Stromal cell of bone marrow (primary cell): ENCODE data around the gene STK26.
"Not testable (repeated sequence)": the region's sequence is repeated elsewhere in the genome, so short reads cannot be mapped to it uniquely, and the experiment has no call there.

Experiments used
- DNase-seq: peaks from one replicate; pipeline ENCODE4 v3.0.0-alpha.2; 2012; ENCODE audit warnings: low read depth

STK26 gene

DNA sequence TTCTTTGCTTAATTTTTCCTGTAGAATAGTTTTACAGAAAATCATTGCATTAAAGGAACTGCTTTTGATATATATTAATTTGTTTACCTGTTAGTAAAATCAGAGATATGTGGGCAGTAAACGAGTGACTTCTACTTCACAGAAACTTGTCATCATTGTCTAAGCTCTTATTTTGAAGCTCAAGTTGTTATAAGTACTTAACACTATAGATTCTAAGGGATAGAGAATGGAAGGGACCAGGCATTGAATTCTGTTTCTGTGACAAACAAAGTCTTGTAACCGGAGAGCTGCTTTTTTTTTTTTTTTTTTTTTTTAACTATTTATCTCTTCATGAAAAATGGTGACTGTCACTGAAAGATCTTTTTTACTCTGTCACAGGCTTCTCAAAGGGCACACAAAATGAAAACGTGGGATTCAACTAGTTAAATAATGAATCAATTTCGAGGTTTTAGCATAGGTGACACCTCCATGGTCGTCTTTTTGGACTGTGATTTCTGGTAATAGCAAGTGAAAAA is 14.4 kb downstream of the STK26 start:
- no peak for DNase-seq

DNA sequence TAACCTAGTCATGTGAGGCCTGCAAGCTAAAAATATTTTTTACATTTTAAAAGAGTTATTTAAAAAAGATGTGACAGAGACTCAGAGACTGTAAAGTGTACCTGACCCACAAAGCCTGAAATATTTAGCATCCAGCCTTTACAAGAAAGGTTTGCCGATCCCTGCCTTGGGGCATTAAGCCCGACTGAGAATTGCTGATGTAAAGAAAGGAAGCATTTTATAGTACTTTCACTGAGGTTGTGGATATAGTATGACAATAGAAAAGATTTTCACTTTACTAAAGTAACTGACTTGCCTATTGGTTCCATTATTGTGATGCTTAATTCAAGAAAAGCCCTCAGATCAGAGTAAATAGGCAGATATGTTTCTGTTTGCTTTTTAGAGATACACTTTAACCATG is 17.0 kb downstream of the STK26 start:
- DNase-seq: no peak

DNA sequence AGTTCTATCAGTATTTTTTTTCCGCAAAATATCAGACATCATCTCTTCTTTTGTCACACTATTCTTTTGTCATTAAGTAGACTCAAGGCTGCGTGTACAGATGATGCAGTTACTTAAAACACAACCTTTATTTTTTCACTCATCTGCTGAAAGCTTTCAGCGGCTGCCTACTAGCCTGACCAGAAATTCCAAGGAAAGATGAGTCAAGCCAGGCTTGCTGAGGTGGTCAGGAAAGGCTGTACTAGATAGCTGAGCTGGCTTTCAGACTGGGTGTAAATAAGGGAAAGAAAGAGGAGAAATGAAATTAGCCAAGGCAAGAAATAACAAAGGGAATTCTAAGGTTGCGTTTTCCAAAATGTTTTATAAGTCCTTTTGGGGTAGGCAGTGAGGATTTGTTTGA is 17.9 kb downstream of the STK26 start:
- no peak for DNase-seq

DNA sequence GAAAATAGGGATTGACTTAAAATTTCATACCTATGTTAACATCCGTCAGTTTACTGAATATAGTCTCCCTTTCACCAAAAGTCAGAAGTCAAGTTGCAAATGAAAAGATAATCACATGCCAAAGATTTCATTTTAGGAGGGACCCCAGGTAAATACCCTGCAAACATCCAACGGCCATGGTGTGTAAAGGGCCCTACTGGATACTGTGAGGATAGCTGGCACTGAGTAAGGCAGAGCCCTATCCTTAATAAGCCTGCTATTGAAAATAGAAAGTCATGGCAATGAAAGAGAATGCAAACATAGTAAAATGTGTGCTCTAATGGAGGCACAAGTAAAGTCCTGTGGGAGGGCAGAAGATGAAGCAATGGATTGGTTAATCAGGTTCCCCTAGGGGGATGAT is 20.9 kb downstream of the STK26 start:
- DNase-seq: no peak

DNA sequence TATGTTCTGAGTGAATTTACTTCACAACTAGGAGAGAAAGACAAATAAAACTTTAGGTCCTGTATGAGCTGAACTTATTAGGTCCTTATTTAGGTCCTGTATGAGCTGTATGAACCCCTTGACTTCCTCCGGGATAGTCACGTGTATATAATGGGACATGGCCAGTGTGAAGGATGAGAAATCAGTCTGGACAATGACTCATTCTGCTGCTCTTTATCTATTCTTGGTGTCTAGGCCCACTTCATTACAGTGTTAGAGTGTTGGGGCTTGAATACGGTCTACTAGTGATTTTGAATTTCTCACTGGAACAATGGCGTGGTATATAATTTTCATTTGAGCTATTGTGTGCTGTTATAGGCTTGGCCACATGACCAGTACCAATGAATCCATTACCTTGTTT is 21.9 kb downstream of the STK26 start:
- no peak for DNase-seq

DNA sequence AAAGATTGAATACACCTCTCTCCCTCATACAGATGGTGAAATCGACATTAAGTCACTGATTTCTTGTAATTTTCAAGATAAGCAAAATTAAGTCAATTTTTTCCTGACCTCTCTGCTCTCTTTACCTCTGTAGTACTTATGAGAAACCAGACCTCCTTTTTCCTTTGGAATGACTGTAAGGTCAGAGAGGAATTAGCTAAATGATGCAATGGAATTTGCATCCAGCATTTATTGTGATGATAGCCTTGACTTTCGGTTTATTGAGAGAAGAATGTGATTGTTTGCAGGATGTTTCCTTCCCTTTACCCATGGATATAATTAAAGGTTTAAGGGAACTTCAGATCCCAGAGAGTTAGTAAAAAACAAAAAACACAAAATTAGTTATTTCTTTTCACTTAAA is 22.4 kb downstream of the STK26 start:
- no peak for DNase-seq

DNA sequence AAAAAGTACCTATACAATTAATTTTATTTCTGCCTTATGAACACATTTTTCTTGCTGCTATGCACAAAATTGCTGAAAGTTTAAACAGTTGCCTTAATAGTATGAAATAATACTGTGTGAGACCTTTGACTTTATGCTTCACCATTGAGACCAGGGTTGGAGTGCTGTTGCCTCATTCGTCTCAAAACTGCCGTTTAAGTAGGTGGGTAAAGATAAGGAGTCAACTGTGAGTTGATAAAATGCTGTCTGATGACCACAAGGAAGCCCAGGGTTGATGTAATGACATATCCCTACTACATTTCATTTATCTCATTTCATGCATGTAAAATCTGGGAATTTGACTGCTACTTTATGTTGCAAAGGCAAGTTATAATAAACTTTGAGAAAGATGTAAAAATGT is 23.4 kb downstream of the STK26 start:
- no peak for DNase-seq

DNA sequence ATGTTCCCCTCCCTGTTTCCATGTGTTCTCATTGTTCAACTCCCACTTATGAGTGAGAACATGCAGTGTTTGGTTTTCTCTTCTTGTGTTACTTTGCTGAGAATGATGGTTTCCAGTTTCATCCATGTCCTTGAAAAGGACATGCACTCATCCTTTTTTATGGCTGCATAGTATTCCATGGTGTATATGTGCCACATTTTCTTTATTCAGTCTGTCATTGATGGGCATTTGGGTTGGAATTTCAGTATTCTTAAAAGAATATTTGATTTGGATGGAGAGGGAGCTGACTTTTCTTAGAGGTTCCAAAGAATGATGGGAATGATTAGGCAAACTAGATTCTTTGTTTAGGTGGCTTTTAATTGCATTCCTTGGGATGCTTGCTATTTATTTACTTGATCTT is 28.7 kb downstream of the STK26 start:
- DNase-seq: not testable (repeated sequence)

DNA sequence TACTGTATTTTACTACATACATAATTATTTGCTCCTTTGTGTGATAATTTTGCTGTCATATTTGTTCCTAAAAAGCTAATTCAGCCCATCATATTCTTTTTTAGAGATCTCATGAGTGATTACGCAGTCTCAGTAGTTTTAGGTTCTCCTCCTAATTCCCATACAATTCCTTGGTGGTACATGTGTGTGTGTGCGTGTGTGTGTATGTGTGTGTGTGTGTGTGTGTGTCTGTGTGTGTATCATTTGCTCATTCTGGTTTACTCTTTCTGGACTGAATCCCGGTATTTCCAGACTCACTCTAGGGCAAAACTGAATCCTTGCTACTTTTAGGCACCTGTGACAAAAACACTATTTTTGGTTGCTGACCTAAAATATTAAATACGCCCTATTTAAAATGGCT is 34.9 kb downstream of the STK26 start:
- no peak for DNase-seq

DNA sequence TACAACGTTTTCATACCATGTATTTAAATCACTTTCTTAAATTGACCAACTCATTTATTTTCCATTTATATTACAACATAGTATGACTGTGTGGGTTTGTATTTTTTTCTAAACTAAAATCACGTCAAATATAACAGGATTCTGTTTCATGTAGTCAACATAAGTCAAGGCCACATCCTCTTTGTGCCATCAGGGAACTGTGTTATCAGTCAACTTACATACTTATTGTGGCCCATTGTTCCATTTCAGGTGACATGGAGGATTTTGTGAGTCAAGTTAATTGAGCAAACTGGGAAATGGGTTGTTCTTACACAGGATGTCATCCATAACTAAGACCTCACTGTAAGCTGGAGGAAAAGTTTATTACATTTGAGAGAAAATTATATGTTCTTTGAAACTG is 35.9 kb downstream of the STK26 start:
- DNase-seq: no peak

DNA sequence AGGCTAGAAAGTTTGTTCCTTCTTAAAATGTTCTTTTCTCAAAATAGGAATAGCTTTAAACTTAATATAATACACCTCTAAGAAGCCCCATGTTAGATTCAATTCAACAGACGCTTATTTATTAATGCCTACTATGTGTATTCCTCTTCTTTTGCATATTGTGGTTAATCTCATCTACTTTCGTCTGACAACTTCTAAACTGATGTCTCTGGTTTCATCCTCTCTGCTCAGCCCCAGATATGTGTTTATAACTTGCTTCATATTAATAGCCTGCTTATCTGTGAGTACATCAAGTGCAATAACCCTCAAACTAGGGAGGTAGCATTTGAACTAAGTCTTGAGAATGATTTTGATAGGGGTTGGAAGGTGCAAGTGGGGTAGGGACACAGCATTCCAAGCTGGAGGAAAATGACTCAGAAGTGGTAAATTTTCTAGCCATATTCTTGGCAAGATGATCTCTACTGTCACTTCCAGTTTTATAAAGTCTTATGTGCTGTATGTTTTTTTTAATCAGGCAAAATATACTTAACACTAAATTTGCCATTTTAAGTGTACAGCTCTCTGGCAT is 37.0 kb downstream of the STK26 start:
- no peak for DNase-seq

DNA sequence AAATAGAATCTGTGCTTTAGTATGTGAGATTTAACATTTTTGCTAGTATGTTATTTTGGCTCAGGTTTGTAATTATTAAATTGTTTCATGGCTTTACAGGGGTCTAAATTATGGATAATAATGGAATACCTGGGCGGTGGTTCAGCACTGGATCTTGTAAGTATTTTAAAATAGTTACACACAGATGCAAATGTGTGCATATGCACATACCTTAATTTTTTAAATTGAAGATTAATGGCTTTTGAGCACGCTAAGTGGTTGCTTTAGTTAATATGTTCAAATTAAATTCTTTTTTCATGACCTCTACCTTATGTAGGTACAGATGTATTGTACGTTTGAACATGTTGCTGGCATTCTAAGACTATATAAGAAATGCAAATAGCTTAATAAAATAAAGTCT is 40.2 kb downstream of the STK26 start:
- no peak for DNase-seq

DNA sequence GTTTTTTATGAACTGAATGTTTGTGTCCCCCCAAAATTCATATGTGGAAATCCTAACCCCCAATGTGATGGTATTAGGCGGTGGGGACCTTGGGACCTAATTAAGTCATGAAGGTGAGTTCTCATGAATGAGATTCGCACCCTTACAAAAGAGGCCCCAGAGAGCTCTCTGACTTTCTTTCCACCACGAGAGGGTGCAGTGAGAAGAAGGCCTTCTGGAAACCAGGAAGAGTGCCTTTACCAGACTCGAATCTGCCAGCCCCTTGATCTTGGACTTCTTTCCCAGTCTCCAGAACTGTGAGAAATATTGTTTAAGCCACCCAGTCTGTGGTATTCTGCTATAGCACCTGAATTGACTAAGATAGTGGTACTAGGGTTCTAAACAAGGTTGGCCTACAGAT is 40.8 kb downstream of the STK26 start:
- DNase-seq: no peak

DNA sequence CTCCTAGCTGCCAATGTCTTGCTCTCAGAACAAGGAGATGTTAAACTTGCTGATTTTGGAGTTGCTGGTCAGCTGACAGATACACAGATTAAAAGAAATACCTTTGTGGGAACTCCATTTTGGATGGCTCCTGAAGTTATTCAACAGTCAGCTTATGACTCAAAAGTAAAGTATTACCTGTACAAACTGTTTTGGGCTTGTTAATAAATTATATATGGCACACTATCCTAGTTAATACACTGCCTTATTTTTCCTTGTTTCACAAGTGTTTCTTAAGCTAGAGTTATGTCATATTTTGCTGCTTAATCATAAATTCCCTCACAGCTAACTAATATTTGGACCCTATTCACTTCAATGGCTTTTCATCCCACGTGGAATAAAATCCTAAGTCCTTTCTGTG is 45.3 kb downstream of the STK26 start:
- no peak for DNase-seq

DNA sequence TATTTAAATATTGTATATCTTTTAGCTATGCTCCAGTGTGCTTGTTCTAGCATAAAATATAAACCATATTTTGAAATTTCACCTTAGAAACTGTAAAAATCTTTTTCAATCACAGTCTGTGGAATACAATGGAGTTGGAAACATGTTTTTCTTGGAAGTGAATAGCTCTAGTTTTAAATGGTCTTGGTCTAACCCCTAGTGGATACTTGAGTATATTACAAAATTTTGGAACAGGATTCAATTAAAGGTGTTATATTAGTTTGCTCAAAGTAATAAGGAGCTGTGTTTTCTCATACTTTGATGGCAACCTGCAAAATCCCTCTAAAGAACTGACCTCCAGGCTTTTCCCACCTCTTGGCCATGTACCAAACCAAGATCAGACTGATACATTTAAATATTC is 48.2 kb downstream of the STK26 start:
- no peak for DNase-seq

DNA sequence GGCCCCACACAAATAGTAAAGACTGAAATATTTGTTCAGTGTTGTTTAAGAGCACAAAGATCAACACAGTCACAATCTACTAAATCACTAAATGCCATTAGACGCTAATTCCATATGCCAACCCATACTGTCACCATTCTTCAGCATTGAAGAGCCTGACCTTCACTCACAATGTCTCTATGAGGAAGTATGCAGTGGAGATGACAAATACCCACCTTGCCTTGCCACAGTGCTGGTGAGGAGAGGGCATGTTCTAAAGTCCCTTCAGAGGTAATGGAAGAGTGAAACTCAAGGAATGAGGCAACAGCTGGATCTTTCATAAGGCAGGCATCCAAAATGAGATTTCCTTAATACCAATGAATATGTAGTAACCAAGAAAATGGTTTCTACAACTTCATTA is 54.3 kb downstream of the STK26 start:
- DNase-seq: no peak

DNA sequence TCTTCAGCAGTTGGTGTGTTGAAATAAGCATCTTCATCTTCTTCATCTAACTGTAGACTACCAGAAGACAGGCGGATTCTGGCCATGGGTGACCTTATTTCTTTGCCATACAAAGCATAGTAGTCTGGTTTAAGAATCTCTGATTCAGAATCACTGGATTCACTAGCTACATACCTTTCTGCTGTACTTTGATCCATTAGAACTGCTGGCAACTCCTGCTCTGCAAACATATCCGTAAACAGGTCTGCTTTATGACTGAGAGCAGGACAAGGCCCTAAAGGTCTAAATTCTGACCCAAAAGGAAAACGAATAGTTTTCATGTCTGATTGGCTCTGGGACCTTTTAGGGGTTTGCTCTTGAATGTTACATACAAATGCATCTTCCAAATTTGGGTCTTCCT is 54.8 kb downstream of the STK26 start:
- DNase-seq: no peak

DNA sequence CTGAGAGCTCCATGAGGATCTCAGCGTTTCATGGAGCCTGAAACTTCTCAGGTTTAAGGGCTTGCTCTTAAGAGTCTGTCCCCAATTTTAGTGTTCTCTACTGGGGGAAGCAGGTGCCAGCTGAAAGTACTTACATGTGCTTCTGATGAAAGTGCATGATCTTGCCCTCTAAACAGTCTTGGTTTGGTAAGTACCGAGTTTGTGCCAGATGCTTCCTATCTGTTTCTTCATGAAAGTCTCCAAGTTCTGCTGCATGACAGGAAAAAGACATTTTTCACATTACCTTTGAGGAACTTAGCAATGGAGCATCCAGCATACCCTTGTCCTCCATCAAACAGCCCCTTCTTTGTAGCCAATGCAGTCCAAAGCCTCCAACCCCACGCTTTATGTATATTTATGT is 62.7 kb downstream of the STK26 start:
- no peak for DNase-seq

DNA sequence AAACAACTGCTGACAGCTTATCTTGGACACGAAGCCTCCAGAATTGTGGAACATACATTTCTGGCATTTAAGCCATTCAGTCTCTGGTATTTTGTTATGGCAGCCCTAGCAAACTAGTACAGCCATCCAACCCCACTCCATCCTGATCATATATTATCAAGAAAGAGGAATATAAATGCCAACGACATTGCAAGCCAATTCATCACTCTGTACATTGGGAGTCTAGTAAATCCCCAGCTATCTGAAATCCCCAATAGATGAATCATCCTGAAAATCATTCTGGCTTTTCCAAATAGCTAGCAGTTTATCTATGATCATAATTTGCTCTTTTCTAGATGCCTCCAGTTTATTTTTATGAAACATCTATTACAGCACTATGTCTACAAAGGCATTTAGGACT is 63.6 kb downstream of the STK26 start:
- DNase-seq: no peak

DNA sequence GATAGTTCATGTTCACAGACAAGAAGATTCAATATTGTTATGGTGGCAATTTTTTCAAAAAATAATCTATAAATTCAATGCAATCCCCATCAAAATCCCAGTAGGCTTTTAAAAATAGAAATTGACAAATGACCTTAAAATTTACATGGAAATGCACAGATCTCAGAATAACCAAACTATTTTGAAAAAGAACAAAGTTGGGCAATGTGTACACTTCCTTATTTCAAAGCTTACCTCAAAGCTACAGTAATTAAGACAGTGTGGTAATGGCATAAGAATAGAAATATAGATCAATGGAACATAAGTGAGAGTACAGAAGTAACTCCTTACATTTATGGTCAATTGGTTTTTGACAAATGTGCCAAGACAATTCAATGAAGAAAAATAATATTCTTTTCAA is 65.8 kb downstream of the STK26 start:
- no peak for DNase-seq

DNA sequence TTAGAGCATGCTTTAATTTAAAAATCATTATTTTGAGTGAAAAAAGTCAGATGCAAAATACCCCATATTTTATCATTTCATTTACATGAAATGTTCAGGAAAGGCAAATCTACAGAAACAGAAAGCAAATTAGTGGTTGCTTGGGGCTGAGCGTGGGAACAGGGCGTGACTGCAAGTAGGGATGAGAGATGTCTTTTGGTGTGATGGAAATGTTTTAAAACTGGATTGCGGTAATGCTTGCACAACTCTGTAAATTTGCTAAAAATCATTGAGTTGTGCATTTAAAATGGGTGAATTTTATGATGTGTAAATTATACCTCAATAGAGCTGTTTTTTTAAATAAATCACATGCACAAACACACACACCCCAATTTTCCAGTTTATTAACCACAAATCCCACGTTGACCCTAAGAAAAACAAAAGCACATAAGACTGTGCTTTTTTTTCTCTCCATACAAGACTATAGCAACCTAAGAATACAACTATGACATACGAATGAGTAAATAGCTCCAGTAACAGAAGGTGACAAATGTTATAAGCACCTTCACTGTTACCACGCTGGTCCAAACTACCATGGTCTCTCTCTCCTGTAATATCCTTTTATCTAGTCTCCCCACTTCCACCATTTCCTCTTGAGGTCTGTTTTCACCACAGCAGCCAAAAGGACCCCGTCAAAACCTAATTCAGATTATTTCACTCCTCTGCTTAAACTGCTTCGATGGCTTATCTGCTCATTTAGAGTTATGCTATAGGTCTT is 67.5 kb downstream of the STK26 start:
- no peak for DNase-seq

DNA sequence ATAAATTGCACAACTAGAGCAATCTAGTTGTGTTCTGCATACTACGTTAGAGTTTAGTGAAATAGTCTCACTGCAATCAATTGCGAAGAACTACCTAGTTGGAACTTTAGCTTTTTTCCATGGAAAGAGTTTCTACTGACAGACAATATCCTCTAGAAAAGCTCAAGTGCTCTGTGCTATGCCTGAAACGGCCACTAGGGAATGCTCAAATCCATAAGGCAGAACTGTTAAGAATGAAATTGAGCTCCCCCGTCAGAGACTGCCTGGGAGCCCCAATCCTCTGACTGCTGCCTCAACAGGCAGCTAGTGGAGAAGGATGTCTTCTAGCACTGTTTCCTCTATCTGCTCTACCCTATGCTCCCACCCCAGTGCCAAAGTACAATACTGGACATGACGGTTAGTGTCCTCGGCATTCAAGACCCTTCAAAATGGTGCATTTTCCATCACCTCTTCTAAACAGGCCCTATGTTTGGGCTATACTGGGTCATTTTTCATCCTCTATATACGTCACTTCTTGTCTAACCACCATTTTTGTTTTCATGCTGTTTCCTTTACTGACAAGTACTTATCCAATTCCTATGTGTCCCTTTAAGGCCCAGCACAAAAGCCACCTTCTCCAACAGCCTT is 69.5 kb downstream of the STK26 start:
- DNase-seq: peak; percentile 71

DNA sequence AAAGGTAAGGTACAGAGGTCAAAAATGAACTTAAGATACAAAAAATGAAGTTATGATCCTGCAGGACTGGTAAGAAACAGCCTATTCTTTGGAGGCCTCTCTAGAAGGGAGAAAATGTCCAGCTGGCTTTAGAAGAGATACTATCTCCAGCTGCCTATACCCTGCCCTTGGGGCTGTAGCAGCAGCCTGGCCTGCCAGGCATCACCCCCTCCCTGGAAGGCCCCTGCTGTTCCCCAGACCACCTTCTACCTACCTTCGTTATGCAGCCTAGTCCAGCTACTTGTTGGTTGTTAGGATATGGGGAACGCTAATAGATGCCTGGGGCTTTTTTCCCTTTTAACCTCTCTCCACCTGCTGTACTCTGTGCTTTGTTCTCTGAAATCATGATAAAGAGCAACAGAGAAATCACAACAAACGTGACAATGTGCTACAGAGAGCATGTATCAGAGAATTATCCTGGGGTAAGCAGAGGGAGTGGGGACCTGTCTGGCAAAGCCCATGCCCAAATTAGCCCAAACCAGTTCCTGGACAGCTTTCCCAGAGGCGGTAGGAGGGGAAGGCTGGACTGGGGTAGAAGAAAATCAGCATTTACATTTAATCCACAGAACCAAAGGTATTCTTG is 70.2 kb downstream of the STK26 start:
- DNase-seq: no peak
